ENCODE measurements around the gene ABR. TPM values are rescaled to one million over a fixed set of nuclear protein-coding genes. Genes with fewer than 3 reads are reported as not detected.
A peak's percentile ranks its signal among the peaks of the same experiment; 100 is the strongest.
"Not testable (repeated sequence)": the region's sequence is repeated elsewhere in the genome, so short reads cannot be mapped to it uniquely, and the experiment has no call there.

The ABR gene
- total RNA-seq, 1 experiment from 2014 or later: 57.4 TPM

GRCh38 chr17:1121442-1121817 is 58.4 kb downstream of the ABR start:
- not testable (repeated sequence) for DNase-seq (ENCODE audit: low read depth)

GRCh38 chr17:1120596-1121441 is 59.0 kb downstream of the ABR start:
- no peak for DNase-seq (ENCODE audit: low read depth)

- DNase-seq (ENCODE audit: low read depth): no peak
Observed at GRCh38 chr17:1119924-1120323, 59.9 kb downstream of the ABR start.

- DNase-seq (ENCODE audit: low read depth): no peak
Observed at GRCh38 chr17:1116602-1117001, 63.2 kb downstream of the ABR start.

- DNase-seq (ENCODE audit: low read depth): no peak
Observed at GRCh38 chr17:1112875-1113274, 66.9 kb downstream of the ABR start.

- peak; percentile 92 for DNase-seq (ENCODE audit: low read depth)
Observed at GRCh38 chr17:1111599-1112443, 68.0 kb downstream of the ABR start.

GRCh38 chr17:1110862-1111598 is 68.8 kb downstream of the ABR start:
- DNase-seq (ENCODE audit: low read depth): peak; percentile 100

GRCh38 chr17:1110541-1110861 is 69.3 kb downstream of the ABR start:
- DNase-seq (ENCODE audit: low read depth): no peak

- DNase-seq (ENCODE audit: low read depth): peak; percentile 79
Observed at GRCh38 chr17:1109606-1110540, 69.9 kb downstream of the ABR start.

GRCh38 chr17:1108765-1109605 is 70.8 kb downstream of the ABR start:
- peak; percentile 84 for DNase-seq (ENCODE audit: low read depth)

- DNase-seq (ENCODE audit: low read depth): peak; percentile 48
Observed at GRCh38 chr17:1108478-1108764, 71.4 kb downstream of the ABR start.

GRCh38 chr17:1107777-1108477 is 71.9 kb downstream of the ABR start:
- no peak for DNase-seq (ENCODE audit: low read depth)

GRCh38 chr17:1107083-1107776 is 72.6 kb downstream of the ABR start:
- no peak for DNase-seq (ENCODE audit: low read depth)

GRCh38 chr17:1104222-1104621 is 75.6 kb downstream of the ABR start:
- DNase-seq (ENCODE audit: low read depth): no peak

- DNase-seq (ENCODE audit: low read depth): no peak
Observed at GRCh38 chr17:1100382-1100781, 79.4 kb downstream of the ABR start.

- no peak for DNase-seq (ENCODE audit: low read depth)
Observed at GRCh38 chr17:1099242-1099641, 80.5 kb downstream of the ABR start.

GRCh38 chr17:1097972-1098744 is 81.6 kb downstream of the ABR start:
- DNase-seq (ENCODE audit: low read depth): not testable (repeated sequence)

GRCh38 chr17:1096215-1096614 is 83.6 kb downstream of the ABR start:
- DNase-seq (ENCODE audit: low read depth): no peak

GRCh38 chr17:1095853-1096173 is 84.0 kb downstream of the ABR start:
- no peak for DNase-seq (ENCODE audit: low read depth)

Measured in Daoy (cell line).